HG02943 (cell line): ENCODE data around the gene CDH10.

Source experiments
- ATAC-seq: cut with Tn5 transposase; IDR thresholded peaks from one replicate; pipeline ENCODE4 v1.9.1; 2021; ENCODE audit warnings: mild to moderate bottlenecking, low read depth, moderate library complexity; ENCODE audit not compliant: unreplicated experiment

The CDH10 gene

DNA sequence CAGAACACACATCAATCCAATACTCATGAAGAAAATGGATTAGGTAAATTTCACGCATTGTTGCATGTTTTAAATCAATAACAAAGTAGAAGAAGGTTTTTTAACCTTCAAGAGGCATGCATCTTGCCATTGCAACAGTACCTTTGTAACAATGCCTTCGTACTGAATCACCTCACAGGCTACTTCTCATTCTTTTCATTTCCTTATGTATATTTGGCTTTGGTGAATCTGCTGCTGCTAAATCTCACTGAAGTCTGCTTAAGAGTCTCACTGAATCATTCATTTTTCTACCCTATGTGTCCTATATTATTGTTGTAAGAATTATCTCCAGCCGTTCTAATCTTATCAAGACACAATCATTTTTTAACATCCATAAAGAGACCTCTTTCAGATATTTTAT lies 152.5 kb downstream of the CDH10 start:
- ATAC-seq: no peak

DNA sequence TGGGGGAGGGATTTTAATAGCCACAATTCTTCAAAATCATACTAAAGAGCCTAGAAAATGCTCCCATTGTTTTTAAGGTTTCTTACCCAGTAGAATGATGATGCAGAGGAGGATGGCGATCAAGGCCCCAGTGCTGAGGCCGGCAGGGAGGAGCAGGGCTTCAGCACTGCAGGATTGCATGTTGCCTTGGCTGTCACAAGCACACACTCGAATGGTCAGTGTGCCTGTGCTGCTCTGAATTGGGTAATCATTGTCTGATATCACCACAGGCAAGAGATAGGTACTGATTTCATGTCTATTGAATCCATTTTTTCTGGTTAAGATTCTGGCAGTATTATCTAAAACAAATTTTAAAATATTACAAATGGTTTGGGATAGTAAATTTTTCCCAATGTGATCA lies 153.3 kb downstream of the CDH10 start:
- ATAC-seq: no peak

DNA sequence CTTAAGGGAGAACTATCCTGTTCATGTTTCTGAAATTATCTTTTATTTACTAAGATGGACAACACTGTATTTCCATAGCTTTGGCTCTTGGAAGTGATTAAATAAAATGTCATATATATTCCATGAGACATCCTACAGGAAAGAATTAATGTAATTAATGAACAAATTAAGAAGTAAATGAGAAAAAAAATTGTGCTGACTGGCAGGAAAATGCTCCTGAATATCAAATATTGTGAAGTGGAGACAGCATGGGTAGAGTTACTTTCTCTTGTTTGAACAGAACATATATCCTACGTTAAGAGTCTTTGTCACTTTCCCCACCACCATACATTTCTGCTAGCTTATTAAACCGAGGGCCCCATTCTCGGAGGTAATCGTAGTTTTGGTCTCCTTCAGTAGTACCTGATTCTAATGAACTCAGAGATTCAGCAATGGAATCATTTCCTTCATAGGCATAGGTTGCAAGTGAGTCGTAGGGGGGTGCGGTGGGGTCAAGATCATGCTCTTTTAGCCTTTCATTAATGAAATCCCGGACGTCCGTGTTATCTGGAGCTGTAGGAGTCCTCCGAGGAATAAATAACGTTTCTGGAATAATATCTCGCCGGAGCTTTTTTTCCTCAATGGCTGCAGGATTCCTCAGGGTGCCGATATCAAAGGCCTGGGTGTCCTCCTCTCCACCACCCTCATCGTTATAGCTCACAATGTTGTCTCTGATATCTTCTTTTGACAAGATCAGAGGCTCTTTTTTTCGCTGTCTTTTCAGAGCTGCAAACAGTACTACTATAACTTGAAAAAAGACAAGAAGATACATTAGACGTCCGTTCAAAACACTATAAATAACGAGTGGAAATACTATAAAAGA lies 157.2 kb downstream of the CDH10 start:
- ATAC-seq: no peak

DNA sequence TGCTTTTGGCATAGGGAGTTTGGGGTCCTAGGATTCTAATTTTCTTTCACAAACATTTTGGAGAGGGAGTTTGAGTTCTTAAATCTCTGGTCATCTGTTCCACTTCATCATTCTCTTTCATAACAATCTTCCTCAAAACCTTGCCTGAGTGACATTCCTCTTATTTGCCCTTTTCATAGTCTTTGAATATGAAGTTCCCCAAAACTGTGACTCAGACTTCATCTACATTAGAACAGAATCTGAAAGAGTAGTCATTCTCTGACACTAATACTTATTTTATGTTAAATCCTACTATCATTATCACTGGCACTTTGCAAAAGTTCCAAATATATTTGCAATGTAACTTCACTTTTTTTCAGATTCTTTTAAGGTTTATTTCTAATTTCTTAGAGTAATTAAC lies 163.8 kb downstream of the CDH10 start:
- no peak for ATAC-seq

DNA sequence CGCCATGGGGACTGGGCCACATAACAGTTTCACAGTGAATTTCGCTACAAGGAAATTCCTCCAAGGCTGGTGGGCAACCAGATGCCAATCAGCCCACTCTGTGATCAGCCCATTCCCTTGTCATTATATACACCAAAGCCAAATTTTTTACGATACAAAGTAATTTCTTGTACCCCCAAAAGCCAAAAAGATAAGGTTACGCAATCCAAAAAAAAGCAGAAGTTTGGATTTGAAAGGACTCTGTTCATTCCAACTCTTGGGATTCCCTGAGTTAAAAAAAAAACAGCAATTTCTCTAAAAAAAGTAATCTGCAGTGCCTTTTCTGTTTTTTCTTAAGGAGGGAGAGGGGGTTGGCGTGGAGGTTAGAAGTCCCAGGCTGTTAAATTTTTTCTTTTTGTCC lies 166.8 kb downstream of the CDH10 start:
- no peak for ATAC-seq

DNA sequence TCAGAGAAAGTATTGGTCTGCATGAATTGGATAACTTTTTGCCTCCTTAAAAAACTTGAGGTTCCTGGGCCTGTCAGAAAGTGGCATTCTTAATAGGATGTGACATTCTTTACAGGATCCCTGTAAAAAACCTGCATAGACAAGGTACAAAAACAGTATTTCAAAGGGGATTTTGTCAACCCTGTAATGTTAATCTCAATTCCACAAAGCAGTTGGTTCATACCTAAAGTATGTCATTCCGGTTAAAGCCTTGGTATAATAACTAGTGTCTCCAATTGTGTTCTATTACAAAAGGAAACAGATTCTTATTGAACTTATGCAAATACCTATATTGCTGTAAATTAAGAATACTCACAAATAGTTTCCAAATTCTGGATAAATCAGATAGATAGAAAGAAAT lies 169.7 kb downstream of the CDH10 start:
- ATAC-seq: no peak

DNA sequence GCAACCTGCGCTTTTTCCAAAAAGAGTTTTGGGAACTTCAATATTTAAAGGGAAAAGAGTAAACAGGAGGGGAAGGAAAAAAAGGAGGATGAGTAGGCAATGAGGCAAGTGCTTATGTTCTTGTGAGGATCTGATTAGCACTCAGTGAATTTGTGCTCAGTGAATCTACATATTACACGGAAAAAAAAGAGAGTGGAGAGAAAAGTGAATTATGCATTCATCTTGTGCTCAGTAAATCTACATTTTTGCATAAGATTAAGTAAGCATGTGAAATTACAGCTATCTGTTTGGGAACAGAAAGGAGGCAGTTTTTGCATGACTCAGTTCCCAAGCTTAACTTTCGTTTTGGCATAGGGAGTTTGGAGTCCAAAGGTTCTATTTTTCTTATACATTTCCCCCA lies 170.1 kb downstream of the CDH10 start:
- ATAC-seq: no peak

DNA sequence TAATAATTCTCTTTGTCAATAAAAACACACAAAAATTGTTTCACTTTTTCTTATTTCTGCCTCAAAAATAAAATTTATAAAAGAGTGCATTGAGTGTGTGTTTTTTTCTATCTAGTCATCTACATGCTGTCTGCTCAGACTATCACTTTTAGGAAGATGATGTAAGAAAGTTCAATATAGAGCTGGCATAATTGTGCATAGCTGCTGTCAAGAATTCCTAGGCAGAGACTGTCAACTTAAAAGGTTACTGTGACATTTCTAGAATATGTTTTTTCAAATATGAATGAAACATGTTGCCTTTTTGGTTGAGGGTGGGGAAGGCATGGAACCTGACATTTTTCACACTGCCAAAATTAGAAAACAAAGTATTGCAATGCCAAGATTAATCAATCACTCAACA lies 172.3 kb downstream of the CDH10 start:
- no peak for ATAC-seq

DNA sequence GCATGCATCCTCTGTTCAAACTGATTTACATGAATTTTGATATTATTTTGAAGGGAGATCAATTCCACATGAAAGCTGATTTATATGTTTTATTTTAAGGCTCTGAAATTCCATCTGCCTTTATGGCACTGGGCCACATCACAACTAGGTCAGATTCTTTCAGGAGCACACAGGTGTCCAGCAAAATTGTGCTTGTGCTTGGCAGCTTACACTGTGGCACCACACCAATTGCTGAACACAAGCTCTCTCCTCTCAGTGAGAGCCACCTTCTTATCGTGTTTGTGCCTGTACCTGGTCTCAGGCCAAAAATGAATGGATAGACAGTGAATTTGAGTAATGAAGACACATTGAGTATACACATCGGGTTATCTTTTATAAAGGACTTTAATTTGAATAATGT lies 200.4 kb downstream of the CDH10 start:
- no peak for ATAC-seq

DNA sequence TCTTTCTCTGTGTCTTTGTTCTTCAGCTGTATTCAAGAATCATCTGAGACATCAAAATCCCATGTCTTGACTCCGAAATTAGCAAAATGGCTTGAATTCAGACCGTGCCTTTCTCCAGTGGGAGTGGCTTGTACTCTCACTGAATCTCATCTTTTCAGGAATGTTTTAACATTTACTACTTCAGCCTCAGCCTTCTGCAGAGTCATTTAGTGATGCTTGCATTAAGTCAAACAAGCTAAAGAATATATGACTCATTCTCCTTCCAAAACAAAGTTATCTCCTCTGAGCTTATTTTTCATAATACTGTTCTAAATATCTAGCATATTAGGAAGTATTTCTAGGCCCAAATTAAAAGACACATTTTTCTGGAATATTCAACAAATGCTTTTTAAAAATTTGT lies 205.3 kb downstream of the CDH10 start:
- no peak for ATAC-seq
